IPS DF 4.7 (cell line): ENCODE data around the gene PDIA4.
A peak's percentile ranks its signal among the peaks of the same experiment; 100 is the strongest.
"Not testable (repeated sequence)": the region's sequence is repeated elsewhere in the genome, so short reads cannot be mapped to it uniquely, and the experiment has no call there.

Experiments
- DNase-seq: peaks from one replicate; pipeline ENCODE4 v3.0.0-alpha.2; 2013; ENCODE audit warnings: low spot score; ENCODE audit errors: extremely low read depth

PDIA4 gene

DNA sequence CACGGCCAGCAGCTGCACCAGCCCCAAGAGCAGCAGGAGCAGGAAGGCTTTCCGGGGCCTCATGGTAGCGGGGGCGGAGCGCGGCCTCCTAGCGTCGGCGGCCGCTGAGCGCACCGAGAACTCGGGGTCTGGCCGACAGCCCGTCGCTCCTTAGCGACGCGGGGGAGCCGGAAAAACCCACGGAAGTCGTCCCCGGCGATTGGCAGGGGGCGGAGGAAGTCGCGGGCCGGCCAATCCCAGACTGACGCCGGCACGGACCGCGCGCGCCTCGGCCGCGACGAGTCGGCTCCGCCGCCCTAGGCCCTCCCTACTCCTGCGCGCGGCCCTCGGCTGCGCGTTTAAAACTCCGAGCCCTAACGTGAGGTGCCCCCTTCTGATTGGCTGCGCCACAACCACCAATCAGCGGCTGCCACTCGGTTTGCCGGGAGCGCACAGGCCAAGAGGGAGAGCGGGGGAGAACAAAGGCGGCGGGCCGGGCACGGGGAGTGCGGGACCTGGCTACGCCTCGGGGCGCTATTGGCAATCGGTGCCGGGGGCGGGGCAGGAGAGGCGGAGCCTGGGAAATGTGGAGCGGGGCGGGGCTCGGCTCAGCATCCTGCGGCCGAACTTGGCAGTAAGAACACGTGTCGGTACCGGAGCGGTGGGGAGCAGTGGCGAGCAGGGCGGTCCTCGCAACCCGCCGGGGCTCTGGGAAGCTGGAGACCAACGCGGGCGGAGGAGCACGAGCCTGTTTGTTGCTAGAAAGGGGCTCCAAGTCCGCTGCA lies at the start of gene PDIA4:
TSS of gene PDIA4 (minus strand) at position 160 of the 764 bp plus-strand sequence. CDS start at position 63, 97 bp downstream.
- peak; percentile 79 for DNase-seq

GRCh38 chr7:149077594-149077993 lies 49.3 kb upstream of the PDIA4 start:
- DNase-seq: no peak

GRCh38 chr7:149075286-149075685 lies 47.0 kb upstream of the PDIA4 start:
- DNase-seq: no peak

- DNase-seq: no peak
Observed at GRCh38 chr7:149074116-149074885, 46.0 kb upstream of the PDIA4 start.

GRCh38 chr7:149072438-149072775 lies 44.1 kb upstream of the PDIA4 start:
- DNase-seq: no peak

DNA sequence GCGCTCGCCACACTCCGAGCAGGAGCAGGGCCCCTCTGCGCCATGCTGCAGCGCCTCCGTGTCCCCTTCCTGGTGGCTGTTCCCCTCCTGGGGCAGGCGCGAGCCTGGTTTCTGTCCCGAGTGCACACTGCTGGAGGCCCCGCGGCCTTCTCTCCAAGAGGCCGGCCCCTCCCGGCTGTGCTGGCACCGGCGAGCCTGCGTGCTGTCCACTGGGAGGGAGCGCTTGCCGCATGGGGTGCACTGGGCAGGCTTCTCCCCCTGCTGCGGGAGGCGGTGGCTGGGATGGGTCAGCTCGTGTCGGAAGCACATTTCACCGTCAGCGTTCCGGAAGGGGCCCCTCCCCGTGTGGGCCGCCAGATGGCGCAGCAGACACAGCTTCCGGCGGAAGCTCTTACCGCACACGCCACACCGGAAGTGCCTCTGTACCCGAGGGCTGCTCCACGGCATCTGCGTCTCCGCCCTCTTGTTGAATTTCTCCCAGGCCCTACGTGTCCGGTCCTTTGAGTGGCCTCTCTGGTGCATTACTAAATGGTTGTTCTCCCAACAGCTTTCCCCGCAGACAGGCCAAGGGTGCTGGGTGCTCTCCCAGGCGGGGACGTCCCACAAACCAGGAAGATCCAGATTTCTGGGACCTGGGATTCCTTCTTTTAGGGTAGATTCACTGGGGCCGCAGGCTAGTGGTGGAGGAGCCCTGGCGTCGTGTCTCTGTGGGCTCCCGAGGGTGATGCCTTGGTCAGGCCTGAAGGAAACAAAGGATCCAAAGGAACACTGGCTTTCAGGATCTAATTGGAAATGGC lies 43.5 kb upstream of the PDIA4 start:
- no peak for DNase-seq

GRCh38 chr7:149071182-149071635 lies 42.9 kb upstream of the PDIA4 start:
- no peak for DNase-seq

DNA sequence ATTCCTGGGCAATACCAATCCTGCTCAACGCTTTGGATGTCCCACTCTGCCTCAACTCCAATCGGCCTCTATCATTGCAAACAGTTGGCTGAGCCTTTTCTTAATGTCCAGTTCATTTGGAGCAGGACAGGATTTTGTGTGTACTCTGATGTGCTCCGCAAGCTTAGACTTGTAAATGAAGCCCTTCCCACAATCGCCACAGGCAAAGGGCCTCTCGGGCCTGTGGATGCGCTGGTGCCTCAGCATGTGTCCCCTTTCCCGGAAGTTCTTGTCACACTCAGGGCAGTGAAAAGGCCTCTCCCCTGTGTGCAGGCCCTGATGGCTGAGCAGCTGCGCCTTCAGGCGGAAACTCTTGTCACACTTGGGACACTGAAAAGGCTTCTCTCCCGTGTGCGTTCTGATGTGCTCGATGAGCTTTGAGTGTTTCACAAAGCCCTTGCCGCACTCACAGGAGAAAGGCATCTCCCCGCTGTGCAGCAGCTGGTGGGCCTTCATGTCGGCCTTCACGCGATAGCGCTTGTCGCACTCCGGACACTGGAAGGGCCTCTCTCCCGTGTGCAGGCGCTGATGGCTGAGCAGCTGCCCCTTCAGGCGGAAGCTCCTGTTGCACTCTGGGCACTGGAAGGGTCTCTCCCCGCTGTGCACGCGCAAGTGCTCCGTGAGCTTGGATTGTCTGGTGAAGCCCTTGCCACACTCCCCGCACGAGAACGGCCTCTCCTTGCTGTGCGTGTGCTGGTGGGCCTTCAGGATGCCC lies 42.2 kb upstream of the PDIA4 start:
- no peak for DNase-seq

DNA sequence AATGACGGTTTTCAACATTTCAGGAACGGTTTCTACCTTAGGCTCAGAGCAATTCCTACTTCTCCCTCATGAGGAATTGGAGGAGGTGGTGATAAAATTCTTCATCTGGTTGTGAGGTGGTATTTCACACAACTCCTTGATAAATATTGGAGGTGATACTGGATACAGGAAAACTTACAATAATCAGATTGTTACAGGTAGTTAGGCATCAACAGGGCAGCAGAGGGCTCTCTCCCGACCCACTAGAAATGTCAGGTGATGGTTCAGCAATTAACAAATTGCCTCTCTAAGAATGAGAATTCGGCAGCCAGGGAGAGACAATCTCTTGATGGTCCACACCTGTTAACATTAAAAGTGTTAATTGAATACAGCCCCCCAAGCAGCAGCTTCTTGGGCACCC lies 39.6 kb upstream of the PDIA4 start:
- DNase-seq: no peak

GRCh38 chr7:149063476-149063875 lies 35.2 kb upstream of the PDIA4 start:
- no peak for DNase-seq

DNA sequence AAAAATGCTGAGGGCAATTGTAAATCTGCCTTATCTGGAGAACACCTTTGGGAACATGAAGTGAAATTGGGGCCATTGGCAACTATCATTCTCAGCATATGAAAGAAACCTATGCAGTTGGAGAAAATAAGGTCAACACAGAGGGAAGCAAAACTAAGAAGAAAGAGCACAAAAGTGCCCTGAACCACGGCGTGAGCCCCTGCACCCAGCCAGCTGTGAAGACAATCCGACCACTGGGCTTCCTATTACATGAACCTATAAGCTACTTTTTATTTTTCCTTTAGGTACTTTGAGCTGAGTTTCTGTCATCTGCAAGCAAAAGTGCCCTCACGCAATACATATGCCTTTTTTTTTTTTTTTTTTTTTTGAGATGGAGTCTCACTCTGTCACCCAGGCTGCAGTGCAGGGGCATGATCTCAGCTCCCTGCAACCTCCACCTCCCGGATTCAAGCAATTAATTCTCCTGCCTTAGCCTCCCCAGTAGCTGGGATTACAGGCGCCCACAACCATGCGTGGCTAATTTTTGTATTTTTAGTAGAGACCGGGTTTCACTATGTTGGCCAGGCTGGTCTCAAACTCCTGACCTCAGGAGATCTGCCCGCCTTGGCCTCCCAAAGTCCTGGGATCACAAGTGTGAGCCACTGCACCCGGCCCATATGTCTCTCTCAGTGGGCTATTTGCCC lies 34.1 kb upstream of the PDIA4 start:
- DNase-seq: not testable (repeated sequence)

DNA sequence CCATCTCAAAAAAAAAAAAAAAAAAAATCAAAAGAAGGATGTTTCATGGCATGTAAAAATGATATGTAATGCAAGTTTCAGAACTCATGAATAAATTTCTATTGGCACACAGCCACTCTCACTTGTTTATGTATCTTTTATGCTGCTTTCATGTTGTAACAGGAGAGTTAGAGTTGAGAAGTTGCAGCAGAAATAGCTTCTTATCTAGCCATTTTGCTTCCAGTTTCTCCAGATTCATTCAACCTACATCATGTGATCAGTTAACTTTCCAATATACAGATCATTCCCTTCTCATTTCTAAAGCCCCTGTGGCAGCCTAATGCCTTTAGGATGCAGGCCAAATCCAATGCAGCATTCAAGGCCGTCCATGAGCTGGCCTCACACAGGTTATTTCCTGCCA lies 31.9 kb upstream of the PDIA4 start:
- no peak for DNase-seq

DNA sequence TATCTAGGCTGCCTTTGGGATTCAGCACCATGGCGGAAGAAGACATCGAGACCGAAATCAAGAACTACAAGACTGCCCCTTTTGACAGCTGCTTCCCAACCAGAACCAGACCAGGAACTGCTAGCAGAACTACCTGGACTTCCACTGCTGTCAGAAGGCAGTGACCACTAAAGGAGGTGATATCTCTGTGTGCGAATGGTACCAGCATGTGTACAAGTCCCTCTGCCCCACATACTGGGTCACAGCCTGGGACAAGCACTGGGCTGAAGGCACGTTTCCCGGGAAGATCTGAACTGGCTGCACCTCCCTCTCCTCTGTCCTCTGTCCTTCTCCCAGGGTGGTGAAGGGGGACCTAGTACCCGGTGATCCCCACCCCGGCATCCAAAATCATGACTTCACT lies 25.6 kb upstream of the PDIA4 start:
- no peak for DNase-seq

DNA sequence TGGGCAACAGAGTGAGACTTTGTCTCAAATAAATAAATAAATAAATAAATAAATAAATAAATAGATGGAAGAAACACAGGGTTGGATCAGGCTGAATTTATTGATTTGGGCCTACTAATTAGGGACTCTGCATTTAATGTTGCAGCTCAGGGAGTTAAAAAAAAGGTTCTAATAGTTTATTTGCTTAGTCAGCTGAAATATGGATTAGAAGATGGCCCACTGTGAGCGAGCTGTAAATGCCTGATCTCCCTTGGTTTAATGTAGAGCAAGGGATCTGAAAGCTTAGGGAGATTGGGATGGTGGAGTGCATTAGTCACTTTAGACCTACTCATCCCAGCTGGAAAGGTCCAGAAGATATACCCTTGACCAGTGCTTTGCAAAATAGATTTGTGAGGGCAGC lies 25.1 kb upstream of the PDIA4 start:
- no peak for DNase-seq

DNA sequence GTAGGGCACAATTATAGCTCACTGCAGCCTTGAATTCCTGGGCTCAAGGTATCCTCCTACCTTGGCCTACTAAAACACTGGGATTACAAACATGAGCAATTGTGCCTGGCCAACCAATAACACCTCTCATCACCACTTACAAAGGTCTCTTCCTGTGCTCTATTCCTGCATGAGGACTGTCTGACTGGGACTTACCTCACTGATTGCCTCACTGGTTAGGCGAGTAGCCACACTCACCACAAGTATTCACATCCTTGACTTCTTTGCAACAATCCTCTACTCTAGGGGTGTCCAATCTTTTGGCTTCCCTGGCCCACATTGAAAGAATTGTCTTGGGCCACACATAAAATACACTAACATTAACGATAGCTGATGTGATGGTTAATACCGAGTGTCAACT lies 22.6 kb upstream of the PDIA4 start:
- DNase-seq: no peak

GRCh38 chr7:149048805-149049204 lies 20.5 kb upstream of the PDIA4 start:
- no peak for DNase-seq

GRCh38 chr7:149046416-149046815 lies 18.1 kb upstream of the PDIA4 start:
- no peak for DNase-seq

GRCh38 chr7:149043936-149044335 lies 15.6 kb upstream of the PDIA4 start:
- DNase-seq: no peak

DNA sequence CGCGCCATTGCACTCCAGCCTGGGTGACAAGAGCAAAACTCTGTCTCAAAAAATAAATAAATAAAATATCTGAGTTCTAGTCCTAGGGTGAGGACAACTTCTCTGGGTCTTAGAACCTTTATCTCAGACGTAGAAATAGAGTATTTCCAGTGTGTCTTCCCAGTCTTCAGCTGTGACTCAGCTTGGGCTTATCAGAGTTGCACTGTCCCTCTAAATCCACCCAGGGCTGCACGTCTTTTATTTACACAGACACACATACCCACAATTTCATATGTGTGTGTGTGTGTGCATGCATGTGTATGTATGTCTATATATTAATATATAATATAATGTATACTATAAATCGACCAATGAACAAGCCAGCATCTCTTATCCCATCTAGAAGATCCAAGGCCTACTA lies 13.0 kb upstream of the PDIA4 start:
- no peak for DNase-seq

DNA sequence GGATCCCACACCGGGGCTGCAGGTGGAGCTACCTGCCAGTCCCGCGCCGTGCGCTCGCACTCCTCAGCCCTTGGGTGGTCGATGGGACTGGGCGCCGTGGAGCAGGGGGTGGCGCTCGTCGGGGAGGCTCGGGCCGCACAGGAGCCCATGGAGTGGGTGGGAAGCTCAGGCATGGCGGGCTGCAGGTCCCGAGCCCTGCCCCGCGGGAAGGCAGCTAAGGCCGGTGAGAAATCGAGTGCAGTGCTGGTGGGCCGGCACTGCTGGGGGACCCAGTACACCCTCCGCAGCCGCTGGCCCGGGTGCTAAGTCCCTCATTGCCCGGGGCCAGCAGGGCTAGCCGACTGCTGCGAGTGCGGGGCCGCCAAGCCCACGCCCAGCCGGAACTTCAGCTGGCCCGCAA lies 10.3 kb upstream of the PDIA4 start:
- not testable (repeated sequence) for DNase-seq

DNA sequence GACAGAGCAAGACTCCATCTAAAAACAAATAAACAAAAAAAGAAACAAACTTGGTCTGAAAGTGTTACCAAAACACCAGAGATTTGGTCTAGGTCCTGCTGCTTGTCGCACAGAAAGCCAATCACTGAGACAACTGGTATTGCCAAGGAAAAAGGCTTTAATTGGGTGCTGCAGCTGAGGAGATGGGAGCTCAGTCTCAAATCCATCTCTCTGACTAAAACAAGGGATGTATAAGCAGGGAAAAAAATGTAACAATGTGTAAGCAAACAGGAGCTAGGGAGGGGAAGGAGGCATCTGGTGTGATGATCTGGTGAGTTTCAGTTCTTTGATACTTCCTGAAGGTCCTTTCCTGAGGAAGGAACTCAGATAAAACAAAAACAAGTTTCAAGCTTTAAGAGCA lies 8.4 kb upstream of the PDIA4 start:
- no peak for DNase-seq
